Nephron progenitor cell (in vitro differentiated cells): ENCODE measurements around the gene CHST8.

Experiments
- DNase-seq: peaks from one replicate; pipeline ENCODE4 v3.0.0; 2021
- H3K27ac Mint-ChIP-seq: 2 replicates; pipeline ENCODE4 v1.8.0; 2021; ENCODE audit warnings: mild to moderate bottlenecking, moderate library complexity, mixed read lengths
- H3K27me3 Mint-ChIP-seq: 2 replicates; pipeline ENCODE4 v1.8.0; 2021; ENCODE audit warnings: mild to moderate bottlenecking, low read depth, mixed read lengths; ENCODE audit not compliant: poor library complexity
- H3K36me3 Mint-ChIP-seq: 2 replicates; pipeline ENCODE4 v1.8.0; 2021; ENCODE audit warnings: low read depth, mixed read lengths
- H3K4me1 Mint-ChIP-seq: 2 replicates; pipeline ENCODE4 v1.8.0; 2021; ENCODE audit warnings: mixed read lengths
- H3K4me3 Mint-ChIP-seq: 2 replicates; pipeline ENCODE4 v1.8.0; 2021; ENCODE audit warnings: mild to moderate bottlenecking, moderate library complexity, mixed read lengths
- H3K9me3 Mint-ChIP-seq: 2 replicates; pipeline ENCODE4 v1.8.0; 2021; ENCODE audit warnings: mild to moderate bottlenecking, moderate library complexity, mixed read lengths
- CTCF ChIP-seq: fragments of 200-600 bp; sonication (generic); IDR thresholded peaks from 2 replicates; pipeline ENCODE4 v1.5.0; 2021; ENCODE audit warnings: antibody characterized with exemption

Gene CHST8

GRCh38 chr19:33641261-33641660, 19.5 kb downstream of the CHST8 start:
- H3K4me3 Mint-ChIP-seq = no peak overlapping the region
- H3K27me3 Mint-ChIP-seq = peaks cover 40% of the 10 kb centered on the region
- DNase-seq = no peak
- TF ChIP-seq CTCF = no peak
- no peak overlapping the region for H3K27ac Mint-ChIP-seq
- peaks cover 25% of the 10 kb centered on the region for H3K4me1 Mint-ChIP-seq
- no peaks in the 10 kb centered on the region for H3K9me3 Mint-ChIP-seq
- H3K36me3 Mint-ChIP-seq = no peaks in the 10 kb centered on the region

- no peak overlapping the region for H3K27ac Mint-ChIP-seq
- no peaks in the 10 kb centered on the region for H3K9me3 Mint-ChIP-seq
- H3K4me1 Mint-ChIP-seq = peaks cover 25% of the 10 kb centered on the region
- TF ChIP-seq CTCF = no peak
- DNase-seq = no peak
- no peaks in the 10 kb centered on the region for H3K36me3 Mint-ChIP-seq
- H3K4me3 Mint-ChIP-seq = no peak overlapping the region
- peaks cover 43% of the 10 kb centered on the region for H3K27me3 Mint-ChIP-seq
These were observed 20.3 kb downstream of the CHST8 start for GRCh38 chr19:33641956-33642498.

- H3K27ac Mint-ChIP-seq = no peak overlapping the region
- TF ChIP-seq CTCF = no peak
- H3K4me1 Mint-ChIP-seq = peaks cover 8% of the 10 kb centered on the region
- no peaks in the 10 kb centered on the region for H3K36me3 Mint-ChIP-seq
- H3K4me3 Mint-ChIP-seq = no peak overlapping the region
- no peaks in the 10 kb centered on the region for H3K9me3 Mint-ChIP-seq
- H3K27me3 Mint-ChIP-seq = peaks cover 36% of the 10 kb centered on the region
- DNase-seq = no peak
These were observed 22.6 kb downstream of the CHST8 start for GRCh38 chr19:33644284-33644836.

GRCh38 chr19:33646306-33646705, 24.6 kb downstream of the CHST8 start:
- Mint-ChIP-seq H3K27ac (no peak overlapping the region), H3K27me3 (peaks cover 28% of the 10 kb centered on the region), H3K36me3 (no peaks in the 10 kb centered on the region), H3K4me1 (peaks cover 8% of the 10 kb centered on the region), H3K4me3 (no peak overlapping the region), H3K9me3 (no peaks in the 10 kb centered on the region)
- DNase-seq = no peak
- TF ChIP-seq CTCF = no peak

GRCh38 chr19:33647146-33647545, 25.4 kb downstream of the CHST8 start:
- Mint-ChIP-seq H3K36me3 (no peaks in the 10 kb centered on the region), H3K27ac (no peak overlapping the region), H3K4me3 (no peak overlapping the region), H3K9me3 (no peaks in the 10 kb centered on the region), H3K4me1 (peaks cover 8% of the 10 kb centered on the region), H3K27me3 (peaks cover 28% of the 10 kb centered on the region)
- DNase-seq = no peak
- no peak for TF ChIP-seq CTCF

GRCh38 chr19:33649627-33650305, 28.0 kb downstream of the CHST8 start:
- H3K4me3 Mint-ChIP-seq = no peak overlapping the region
- H3K9me3 Mint-ChIP-seq = no peaks in the 10 kb centered on the region
- no peak for TF ChIP-seq CTCF
- no peak for DNase-seq
- H3K27ac Mint-ChIP-seq = no peak overlapping the region
- H3K27me3 Mint-ChIP-seq = peaks cover 24% of the 10 kb centered on the region
- no peaks in the 10 kb centered on the region for H3K4me1 Mint-ChIP-seq
- no peaks in the 10 kb centered on the region for H3K36me3 Mint-ChIP-seq
